HTR-8/SVneo (cell line): ENCODE results near the gene COL26A1.
A peak's percentile ranks its signal among the peaks of the same experiment; 100 is the strongest.
"Not testable (repeated sequence)": the region's sequence is repeated elsewhere in the genome, so short reads cannot be mapped to it uniquely, and the experiment has no call there.

Experiments used
- DNase-seq: peaks from one replicate; pipeline ENCODE4 v3.0.0; 2011; ENCODE audit warnings: low spot score, mixed read lengths; ENCODE audit not compliant: insufficient read length
- FAIRE-seq: peaks from 2 replicates; lab custom pipeline; 2011; peaks lifted over from hg19 to GRCh38; lab: Jason Lieb, UNC

COL26A1 gene

DNA sequence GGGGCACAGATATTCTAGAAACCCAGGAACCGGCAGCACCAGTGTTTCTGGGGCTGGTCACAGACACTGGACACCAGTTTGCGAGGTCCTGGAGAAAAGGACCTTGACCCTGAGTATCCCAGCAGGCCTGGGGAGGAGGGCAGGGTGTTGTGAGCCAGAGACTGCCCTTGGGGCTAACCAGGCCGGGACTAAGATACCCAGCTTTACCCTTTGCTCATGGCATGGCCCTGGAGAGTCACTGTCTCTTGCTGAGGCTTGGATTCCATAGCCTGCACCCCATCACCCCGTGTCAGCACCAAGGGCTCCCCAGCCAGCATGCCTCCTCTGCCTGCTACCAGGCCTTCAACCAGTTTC is 124.4 kb downstream of the COL26A1 start:
- no peak for FAIRE-seq

DNA sequence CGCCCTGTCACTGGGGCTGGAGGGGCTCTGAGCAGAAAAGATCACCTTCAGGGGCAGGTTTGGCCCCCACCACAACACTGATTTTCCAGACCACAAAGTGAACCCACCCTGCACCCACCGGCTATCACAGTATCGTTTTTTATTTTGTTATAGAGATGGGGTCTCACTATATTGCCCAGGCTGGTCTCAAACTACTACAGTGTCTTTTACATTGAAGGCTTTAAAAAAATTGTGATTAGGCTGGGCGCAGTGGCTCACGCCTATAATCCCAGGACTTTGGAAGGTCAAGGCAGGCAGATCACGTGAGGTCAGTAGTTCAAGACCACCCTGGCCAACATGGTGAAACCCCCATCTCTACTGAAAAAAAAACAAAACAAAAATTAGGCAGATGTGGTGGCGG is 125.1 kb downstream of the COL26A1 start:
- DNase-seq (no peak), FAIRE-seq (no peak)

More for the DNA sequence above, 124.4 kb downstream of the COL26A1 start:
- no peak for DNase-seq

DNA sequence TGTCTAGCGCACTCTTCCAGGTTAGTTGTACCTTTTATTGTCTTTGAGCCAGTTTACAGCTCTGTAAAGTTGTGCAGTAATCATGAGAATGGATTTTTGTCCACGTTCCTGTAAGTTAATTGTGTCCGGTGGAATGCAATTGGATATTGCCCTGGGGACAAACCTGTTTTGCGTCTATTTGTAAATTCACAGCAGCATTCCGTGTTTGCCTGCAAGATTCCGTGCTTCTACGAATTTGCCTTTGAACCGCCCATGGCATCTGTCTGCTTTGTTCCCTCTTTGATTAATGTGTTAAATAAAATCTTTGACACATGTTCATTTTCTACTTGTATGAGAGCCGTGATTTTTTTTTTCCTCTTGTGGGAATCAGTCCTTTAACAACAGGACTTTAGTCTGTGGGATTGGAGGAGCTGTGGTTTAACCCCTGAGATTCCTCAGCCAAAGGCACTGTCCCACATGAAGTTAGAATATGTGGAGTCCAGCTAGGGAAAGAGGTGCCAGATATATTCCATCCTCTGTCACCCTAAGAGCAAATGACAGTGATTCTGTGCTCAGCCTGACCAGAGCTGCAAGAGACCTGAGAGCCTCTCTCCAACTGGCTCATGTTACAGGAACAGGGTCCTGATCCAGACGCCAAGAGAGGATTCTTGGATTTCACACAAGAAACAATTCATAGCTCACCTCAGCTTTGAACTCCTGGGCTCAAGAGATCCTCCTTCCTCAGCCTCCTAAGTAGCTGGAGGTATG is 126.3 kb downstream of the COL26A1 start:
- FAIRE-seq (no peak), DNase-seq (peak; percentile 24)

DNA sequence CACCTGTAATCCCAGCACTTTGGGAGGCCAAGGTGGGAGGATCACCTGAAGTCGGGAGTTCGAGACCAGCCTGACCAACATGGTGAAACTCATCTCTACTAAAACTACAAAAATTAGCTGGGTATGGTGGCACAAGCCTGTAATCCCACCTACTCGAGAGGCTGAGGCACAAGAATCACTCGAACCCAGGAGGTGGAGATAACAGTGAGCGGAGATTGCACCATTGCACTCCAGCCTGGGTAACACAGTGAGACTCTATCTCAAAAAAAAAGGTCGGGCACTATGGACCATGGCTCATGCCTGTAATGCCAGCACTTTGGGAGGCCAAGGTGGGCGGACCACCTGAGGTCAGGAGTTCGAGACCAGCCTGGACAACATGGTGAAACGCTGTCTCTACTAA is 127.8 kb downstream of the COL26A1 start:
- DNase-seq, FAIRE-seq: not testable (repeated sequence)

DNA sequence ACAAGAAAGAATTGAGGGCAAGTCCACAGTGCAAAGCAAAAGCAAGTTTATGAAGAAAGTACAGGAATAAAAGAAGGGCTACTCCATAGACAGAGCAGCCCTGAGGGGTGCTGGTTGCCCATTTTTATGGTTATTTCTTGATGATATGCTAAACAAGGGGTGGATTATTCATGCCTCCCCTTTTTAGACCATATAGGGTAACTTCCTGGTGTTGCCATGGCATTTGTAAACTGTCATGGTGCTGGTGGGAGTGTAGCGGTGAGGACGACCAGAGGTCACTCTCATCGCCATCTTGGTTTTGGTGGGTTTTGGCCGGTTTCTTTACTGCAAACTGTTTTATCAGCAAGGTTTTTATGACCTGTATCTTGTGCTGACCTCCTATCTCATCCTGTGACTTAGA is 128.8 kb downstream of the COL26A1 start:
- not testable (repeated sequence) for DNase-seq, FAIRE-seq

DNA sequence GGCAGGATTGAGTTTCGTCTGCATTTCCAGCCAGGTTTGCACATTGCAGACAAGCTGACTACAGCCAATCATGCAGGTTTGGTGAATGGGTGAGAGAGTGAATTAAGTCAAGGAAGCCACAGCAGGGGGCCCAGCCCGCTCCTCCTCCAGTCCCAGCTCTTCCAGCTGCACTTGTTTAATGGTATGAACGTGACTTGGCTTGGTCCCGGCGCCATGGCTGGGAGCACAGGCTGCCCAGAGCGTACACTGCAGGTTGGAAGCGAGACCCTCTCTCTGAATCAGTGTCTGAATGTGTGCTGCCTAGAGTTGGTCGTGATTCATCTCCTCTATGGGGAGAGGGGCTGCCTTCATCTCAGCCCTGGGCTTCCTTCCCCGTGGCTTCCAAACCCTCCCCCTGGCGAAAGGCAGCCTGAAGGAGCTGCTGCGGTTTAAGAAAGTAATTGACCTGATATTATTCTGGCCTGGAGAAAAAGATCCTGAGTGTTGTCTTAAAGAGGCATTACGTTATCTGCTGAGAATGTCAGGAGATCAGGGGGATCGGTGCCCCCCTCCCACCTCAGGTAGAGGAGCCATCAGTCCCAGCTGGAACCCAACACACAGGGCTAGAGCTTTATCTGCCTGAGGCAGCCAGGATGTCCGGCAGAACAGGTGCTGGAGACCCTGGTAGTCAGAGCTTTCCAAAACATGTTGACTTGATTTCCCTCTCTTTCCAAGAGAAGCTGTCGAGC is 132.1 kb downstream of the COL26A1 start:
- DNase-seq (no peak), FAIRE-seq (no peak)

DNA sequence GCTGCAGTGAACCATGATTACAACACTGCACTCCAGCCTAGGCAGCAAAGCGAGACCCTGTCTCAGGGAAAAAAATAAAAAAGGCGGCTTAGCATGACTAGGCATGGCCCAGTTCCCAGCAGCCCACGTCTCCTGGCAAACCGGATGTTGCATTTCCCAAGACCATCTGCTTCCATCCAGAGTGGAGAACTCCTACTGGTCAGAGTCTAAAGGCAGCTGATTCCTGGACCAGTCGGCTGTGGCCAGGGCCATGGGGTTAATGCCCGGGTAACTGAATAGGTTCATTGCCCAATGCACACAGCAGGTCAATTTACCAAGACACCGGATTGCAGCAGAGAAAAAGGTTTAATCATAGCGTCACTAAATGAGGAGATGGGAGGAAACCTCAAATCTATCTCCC is 133.3 kb downstream of the COL26A1 start:
- FAIRE-seq, result no peak
- DNase-seq, result no peak

DNA sequence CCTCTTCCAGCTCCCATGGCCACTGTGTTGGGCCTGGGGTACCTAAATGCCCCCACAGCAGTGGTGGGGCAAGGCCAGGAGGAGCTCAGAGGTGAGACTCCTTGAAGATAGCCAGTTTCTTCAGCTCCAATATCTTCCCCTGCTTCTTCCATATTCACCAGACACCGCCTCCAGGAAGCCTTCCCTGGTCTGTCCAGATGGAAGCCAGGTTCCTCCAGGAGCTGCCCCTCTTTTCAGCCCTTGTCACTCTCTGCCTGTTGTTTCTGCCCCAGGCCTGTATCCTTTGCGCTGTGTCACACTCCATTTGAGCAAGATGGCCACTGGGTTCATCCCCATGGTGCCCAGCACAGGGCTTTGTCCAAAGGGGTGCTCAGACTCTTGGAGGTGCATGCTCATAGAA is 138.7 kb downstream of the COL26A1 start:
- FAIRE-seq (no peak), DNase-seq (no peak)

DNA sequence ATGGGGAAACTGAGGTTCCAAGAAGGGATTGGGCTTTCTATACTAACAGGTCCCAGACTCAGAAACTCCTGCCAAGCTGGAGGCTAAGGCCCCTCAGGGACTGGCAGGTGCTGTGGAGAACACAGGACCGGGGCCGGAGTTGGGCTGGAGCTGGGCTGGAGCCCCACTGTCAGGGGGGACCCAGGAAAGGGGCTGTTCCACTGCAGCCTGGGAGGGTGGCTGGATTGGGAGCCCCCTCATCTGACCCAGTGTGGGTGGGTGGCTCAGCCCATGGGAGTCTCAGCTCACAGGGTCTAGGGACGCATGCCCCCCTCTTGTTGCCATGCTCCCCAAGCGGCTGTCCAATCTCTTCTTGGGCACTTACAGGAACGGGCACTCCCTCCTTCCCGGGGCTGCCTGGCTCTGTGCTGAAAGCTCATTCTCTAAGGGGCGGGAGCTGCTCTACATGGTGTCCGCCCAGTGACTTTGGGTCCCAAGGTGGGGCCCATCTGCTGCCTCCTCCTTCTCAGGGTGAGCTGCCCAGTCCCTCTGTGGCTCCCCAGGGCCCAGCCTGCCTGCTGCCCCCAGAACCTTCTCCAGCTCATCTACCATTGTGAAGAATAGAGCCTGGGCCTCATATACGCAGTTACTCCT is 139.9 kb downstream of the COL26A1 start:
- FAIRE-seq (no peak), DNase-seq (no peak)

DNA sequence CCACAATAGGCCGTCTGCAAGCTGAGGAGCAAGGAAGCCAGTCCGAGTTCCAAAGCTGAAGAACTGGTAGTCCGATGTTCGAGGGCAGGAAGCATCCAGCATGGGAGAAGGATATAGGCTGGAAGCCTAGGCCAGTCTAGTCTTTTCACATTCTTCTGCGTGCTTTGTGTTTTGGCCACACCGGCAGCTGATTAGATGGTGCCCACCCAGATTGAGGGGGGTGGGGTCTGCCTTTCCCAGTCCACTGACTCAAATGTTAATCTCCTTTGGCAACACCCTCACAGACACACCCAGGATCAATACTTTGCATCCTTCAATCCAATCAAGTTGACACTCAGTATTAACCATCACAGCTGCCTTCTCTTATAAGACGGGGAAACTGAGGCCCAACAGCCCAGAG is 142.8 kb downstream of the COL26A1 start:
- not testable (repeated sequence) for FAIRE-seq, DNase-seq

DNA sequence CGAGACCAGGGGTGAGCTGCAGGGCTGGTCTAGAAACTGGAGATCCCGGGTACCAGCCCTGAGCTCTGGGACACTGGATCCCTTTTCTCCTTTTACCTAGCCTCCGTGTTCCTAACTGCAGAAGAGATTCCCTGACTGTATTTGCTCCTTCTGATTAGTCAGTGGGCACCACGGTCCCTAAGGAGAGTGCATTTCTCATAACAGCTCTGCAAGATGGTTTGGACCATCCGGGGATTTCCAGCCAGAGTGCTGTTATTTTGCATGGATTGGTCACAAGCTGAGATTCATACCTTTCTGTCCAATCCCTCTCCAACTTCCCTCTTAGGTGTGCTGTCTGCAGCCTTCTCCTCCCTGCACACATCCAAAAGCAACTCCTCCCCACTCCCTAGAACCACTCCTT is 143.9 kb downstream of the COL26A1 start:
- FAIRE-seq (no peak), DNase-seq (no peak)

DNA sequence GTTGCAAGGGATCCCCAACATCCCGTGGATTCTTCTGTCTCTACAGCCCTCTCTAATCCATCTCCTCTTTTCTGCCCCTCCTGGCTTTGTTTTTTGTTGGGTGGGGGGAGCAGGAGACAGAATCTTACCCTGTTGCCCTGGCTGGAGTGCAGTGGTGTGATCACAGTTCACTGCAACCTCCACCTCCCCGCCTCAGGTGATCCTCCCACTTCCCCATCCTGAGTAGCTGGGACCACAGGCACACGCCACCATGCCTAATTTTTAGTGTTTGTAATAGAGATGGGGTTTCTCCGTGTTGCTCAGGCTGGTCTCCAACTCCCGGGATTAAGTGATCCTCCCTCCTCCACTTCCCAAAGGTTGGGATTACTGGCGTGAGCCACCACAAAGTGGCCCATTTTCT is 144.7 kb downstream of the COL26A1 start:
- DNase-seq (no peak), FAIRE-seq (no peak)

DNA sequence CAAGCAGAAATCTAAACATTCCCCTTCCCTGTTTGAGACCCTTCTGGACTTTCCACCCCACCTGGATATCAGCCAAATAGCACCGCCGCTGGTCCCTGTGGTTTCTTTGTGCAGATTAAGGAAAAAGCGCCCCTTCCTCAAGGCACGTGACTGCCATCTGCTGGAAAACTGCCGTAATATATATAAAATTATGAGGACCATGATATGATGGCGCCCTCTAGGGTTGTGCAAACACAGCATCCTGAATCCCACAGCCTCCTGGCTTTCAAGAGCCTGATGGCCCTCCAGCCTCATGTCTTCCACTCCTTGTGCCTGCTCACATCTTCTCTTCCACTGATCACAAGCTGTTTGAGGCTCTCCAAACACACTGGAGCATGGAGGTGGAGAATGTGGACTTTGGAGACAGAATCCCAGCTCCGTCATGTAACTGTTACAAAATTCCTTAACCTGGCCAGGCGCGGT is 145.1 kb downstream of the COL26A1 start:
- DNase-seq (peak; percentile 44), FAIRE-seq (no peak)

DNA sequence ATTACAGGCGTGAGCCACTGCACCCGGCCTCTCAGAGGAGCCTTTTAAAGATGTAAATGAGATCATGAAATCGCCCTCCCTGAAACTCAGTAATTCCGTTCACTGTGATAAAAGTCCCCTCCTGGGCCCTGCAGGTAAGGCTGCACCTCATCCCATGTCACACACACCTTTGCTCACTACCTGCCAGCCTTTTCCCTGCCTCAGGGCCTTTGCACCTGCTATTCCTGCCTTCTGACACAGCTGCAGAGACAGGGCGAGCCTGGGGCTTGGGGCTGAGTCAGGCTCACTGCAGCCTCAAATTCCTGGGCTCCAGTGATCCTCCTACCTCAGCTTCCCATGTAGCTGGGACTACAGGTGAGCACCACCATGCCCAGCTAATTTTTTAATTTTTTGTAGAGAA is 147.6 kb downstream of the COL26A1 start:
- FAIRE-seq, result no peak
- no peak for DNase-seq

DNA sequence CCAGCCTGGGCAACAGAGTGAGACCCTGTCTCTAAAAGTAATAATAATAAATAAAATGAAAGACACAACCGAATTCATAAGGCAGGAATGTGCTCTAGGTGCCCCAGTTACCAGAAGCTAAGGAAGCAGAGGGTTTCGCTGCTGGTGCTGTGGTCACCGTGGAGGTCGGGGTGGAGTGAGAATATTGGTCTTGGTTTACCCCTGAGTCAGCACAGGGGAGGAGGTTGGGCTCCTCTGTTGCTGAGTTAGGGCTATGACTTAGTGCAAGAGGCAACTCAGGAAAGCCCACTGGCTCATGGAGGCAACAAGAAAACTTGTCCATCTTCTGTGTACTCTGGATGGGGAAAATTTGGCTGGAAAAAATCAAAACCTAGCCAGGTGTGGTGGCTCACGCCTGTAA is 149.3 kb downstream of the COL26A1 start:
- FAIRE-seq (no peak), DNase-seq (no peak)

DNA sequence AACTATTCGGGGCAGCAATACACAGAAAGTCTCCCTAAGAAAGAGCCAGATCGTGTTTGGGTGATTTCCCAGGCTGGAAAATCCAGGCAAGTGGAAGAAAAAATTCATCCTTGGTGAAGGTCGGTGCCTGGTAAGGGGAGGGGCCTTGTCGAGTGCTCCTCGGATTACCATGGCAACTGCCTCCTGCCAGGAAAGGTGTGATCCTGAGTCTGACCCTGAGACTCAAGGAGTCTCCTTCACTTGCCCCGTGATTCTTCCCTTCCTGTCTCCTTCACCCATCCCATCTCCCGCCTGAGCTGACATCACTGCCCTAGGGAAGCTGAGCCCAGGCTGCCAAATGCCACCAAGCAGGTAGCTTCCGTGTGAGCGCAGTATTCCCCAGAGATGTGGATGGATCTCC is 154.2 kb downstream of the COL26A1 start:
- no peak for DNase-seq
- no peak for FAIRE-seq

DNA sequence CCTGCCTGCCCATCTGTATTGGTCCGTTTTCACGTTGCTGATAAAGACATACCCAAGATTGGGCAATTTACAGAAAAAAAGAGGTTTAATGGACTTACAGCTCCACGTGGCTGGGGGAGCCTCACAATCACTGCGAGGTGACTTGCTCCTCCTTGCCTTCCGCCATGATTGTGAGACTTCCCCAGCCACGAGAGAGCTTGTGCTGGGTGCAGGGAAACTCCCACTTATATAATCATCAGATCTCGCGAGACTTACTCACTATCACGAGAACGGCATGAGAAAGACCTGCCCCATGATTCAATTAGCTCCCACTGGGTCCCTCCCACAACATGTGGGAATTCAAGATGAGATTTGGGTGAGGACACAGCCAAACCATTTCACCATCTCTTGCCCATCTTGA is 154.6 kb downstream of the COL26A1 start:
- FAIRE-seq (no peak), DNase-seq (no peak)

DNA sequence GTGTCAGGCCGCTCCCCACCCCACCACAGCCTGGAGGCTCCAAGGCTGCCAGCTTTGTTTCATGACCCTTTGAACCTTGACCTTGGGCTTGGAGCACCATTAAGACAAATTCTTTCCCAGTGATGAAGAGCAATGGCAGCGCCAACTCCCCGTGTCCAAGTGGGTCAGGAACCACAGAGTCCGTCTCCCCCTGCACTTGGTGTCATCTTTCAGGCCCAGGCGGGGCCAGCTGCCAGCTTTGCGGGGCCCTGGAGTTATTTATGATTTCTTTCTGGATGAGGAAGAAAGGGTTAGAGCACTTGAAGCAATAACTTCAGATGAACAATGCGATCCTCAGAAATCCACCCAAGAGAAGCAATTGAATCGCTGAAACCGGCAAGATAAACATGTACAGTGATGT is 155.7 kb downstream of the COL26A1 start:
- no peak for FAIRE-seq
- peak; percentile 55 for DNase-seq

DNA sequence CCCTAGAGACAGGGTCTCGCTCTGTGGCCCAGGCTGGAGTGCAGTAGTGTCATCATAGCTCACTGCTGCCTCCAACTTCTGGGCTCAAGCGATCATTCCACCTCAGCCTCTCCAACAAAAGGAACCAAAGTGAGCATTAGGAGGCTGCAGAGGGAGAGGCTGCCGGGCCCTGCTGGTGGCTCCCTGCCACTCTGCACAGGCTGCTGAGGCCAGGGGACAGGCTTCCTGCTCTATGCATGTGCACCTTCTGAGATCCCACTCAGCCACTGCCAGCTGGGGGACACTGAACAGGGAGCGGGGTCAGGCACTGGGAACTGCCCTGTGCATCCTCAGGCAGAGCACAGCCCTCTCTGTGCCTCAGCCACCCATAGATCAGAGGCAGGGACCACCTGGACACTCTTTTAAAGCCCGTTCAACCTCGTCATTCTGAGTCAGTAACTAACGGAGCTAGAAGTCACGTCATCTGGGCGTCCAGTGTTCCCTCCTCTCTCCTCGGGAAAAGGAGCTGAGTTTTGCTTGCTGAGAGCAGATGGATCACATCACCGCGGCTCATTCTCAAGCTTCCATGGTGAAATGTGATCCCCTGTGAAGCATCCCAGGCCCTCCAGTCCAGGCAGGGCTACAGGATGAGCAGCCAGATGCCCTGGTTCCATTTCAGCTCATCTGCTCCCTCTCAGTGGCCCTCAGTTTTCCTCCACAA is 156.8 kb downstream of the COL26A1 start:
- DNase-seq, result no peak
- no peak for FAIRE-seq

DNA sequence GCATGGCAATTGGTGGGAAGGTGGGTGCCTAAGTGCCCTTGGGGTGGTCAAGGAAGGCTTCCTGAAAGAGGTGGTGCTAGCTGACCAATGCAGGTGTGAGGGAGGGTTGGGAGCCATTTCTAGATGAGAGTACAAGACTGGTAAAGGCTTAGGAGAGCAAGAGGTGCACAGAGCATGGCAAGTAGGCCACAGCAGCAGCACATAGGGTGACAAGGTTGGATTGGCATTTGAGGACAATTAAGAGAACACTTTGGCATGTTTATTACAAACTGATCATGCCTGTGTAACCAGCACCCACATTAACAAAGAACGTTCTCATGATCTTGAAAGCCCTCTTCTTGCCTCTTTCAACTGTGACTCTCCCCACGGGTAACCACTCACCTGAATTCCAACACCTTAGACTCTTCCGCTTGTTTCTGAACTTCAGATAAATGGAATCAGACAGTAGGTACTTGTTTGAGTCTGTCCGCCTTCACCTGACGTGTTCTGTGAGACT is 158.8 kb downstream of the COL26A1 start:
- DNase-seq, result no peak
- FAIRE-seq, result no peak
